NK-92 treated with Interleukin-12 subunit alpha and Interleukin-12 subunit beta, amount 100 ng/mL, for 24 hours (cell line): ENCODE data around the gene POU2AF1.
"Not testable (repeated sequence)": the region's sequence is repeated elsewhere in the genome, so short reads cannot be mapped to it uniquely, and the experiment has no call there.

Experiments
- DNase-seq: peaks from one replicate; lab custom pipeline; 2025; lab: John Stamatoyannopoulos, UW

The POU2AF1 gene

DNA sequence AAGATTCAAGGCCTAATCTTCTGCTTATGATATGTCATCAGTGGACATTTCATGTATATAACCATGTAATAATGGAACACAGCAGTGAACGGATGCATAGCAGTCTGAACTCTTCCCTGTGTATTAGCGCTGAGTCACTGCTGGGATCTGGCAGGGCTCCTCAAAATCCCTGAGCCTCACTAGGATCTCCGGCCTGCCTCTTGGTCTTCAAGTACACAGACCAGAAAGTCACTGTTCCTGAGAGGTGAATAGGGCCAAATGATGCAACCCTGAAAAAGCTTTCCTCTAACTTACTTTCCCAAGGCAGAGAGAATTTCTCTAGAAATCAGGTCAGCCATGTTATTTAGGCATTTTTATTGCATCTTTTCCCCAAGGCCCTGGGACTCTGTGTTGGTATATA, 35.0 kb downstream of the POU2AF1 start:
- no peak for DNase-seq

DNA sequence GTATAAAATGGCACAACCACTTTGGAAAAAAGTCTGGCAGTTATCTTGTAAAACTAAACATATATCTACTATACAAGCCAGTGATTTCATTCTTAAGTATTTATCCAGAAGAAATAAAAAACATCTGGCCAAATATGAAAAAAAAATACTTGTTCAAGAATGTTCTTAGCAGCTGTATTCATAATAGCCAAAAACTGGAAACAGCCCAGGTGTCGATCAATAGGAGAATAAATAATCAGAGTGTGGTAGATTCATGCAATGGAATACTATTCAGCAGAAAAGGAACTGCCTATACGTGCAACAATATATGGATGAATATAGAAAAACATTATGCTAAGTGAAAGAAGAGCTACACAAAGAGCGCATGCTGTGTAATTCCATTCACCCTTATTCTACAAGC, 36.7 kb downstream of the POU2AF1 start:
- no peak for DNase-seq

DNA sequence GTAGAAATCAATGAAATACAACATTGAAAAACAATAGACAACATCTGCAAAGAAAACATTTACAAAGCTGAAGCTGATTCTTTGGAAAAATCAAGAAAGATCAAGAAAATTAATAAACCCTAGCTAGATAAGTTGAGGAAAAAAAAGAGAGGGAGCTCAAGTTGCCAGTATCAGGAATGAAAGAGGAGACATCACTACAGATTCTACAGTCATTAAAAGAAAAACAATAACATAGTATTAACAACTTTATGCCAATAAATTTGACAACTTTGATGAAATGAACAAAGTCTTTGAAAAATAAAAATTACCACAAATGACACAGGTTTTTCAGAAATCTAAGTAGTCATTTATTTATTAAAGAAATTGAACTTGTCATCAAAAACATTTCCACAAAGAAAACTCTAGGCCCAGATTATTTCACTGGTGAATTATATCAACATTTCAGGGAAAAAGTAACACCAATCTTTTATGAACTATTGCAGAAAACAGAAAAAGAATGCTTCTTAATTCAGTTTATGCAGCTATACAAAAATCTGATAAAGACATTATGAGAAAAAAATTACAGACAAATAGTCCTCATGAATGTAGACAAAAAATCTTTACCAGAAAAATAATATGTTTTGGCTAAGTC, 39.2 kb downstream of the POU2AF1 start:
- no peak for DNase-seq

- DNase-seq: no peak
Observed at GRCh38 chr11:111336582-111337256, 42.4 kb downstream of the POU2AF1 start.

- no peak for DNase-seq
Observed at GRCh38 chr11:111336062-111336461, 43.0 kb downstream of the POU2AF1 start.

- DNase-seq: no peak
Observed at GRCh38 chr11:111335549-111335948, 43.5 kb downstream of the POU2AF1 start.

DNA sequence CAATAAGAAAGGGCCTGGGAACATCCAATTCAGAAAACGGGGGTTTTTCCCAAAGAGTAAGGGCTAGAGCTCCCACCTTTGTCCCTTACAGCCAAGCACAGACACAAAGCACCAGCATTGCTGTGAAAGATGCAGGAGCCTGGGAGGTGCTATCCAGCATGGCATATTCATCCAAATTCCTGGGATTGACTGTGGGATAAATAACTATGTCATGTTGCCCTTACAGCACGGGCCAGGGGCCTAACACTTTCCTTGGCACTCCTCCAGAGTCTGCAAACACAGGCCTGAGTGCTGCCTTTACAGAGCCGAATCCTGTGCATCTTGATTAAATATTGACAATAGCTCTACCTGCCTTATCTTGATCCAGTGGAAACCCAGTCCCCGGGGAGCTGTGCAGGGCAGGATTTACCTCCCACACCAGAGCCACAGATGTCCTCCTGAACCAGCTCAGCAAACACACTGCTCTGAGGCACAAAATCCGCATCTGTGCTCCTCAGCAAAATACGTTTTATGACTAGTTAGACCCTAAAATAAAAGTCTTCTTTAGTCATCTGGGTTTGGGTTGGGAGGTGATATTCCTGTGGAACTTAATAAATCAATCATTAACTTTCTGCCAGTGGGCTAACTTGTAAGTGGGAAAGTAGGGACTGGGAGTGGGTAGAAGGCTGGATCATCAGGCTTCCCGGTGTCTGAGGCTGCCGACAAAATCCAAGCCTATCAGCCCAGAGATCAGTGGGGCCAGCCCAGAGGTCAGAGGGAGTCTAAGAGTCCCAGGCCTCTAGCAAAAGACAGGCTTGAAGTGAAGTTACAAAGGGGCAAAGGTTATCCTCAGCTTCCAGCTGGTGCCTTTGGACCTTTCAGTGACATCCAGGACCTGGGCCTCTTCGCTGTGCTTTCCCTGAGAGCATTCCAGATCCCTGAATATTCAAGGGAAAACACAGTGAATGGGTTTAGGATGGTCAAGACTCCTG, 44.3 kb downstream of the POU2AF1 start:
- no peak for DNase-seq

GRCh38 chr11:111331711-111332479, 47.2 kb downstream of the POU2AF1 start:
- DNase-seq: no peak

GRCh38 chr11:111330234-111330893, 48.7 kb downstream of the POU2AF1 start:
- no peak for DNase-seq

DNA sequence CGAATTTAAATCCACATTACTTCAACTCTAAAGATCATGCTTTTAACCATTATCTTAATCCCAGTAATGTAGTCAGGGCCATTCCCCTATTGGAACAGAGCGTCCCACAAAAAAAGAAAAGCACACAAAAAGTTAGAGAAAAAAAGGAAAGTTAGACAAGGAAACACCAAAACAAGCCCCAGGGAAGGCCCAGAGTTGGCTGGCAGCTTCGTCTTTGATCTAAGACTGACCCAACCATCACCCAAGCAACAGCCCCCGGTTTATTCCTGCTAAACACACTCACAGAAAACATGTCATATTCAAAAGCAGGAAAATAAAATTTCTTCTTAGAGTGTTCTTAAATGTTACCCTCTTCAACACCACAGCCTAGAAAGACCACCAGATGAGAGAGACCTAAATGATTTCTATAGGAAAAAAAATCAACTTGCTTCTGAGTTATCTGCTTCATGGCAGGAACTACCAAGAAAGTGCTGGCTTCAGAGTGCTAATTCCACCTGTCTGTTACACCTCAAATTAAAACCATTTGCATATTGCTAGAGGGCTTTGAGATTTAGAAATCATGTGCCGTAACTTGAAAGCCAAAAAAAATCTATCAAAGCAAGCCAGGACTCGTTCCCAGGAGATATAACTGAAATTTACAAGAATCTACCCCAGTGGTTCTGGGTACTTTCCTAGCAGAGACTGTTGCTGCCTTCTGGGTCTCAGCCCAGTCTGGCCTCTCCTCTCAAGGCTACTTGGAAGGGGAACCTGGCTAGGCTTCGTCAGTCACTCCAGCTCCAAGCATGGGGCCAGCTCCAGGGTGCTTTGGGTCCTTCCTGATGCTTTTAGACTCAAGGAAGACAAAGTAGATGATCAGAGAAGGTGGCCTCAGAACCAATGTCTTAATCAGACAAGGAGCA, 49.5 kb downstream of the POU2AF1 start:
- DNase-seq: no peak

DNA sequence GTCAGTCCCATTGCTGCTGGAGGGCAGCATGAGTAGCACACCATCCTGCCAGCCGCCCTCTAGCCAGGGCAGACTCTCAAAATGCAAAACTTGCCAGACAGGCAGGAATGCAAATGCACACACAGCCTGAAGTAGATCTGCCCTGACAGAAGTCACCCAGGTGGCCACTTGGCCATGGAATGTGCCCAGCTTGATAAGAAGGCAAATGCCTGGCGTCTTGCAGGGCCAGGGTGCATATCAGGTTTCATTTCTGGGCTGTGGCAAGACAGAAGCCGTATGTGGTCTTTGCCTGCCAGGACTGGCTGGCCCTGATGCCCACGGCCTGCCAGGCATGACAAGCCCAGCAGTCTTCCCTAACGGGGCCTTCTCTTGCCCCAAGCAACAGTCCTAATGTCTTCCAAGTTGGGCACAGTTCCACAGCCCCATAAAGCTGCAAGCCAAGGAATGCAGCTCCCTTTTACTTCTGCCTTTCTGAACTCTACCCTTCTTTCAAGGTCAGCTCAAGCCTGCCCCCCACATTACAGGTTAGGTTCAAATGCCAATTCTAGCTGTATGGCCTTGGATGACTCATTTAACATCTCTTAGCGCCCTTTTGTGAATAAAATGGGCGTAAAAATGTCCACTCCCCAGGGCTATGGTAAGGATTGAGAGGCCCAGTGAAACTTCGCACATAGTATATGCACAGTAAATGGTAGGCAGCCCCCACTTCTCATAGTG, 51.0 kb downstream of the POU2AF1 start:
- DNase-seq: no peak

- DNase-seq: no peak
Observed at GRCh38 chr11:111326824-111327223, 52.3 kb downstream of the POU2AF1 start.

DNA sequence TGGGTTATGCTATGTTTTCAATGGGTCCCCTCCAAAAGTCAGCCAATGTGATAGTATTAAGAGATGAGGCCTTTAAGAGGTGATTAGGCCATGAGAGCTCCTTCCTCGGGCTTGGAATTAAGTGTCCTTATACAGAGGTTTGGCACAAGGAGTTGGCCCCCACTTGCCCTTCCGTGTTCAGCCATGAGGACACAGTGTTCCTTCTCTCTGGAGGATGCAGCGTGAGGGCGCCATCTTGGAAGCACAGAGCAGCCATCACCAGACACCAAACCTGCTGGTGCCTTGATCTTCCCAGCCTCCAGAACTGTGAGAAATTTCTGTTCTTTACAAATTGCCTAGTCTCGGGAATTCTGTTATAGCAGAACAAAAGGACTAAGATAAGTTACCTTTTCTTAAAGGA, 53.8 kb downstream of the POU2AF1 start:
- DNase-seq: no peak

- no peak for DNase-seq
Observed at GRCh38 chr11:111324277-111324720, 54.8 kb downstream of the POU2AF1 start.

GRCh38 chr11:111322534-111322933, 56.5 kb downstream of the POU2AF1 start:
- no peak for DNase-seq

- DNase-seq: no peak
Observed at GRCh38 chr11:111320728-111321568, 58.1 kb downstream of the POU2AF1 start.

- not testable (repeated sequence) for DNase-seq
Observed at GRCh38 chr11:111320199-111320598, 58.9 kb downstream of the POU2AF1 start.

- no peak for DNase-seq
Observed at GRCh38 chr11:111319296-111319695, 59.8 kb downstream of the POU2AF1 start.

GRCh38 chr11:111312076-111312475, 67.0 kb downstream of the POU2AF1 start:
- DNase-seq: no peak
